Ovary (tissue), 3 donors: ENCODE data around the gene RECK.

Source experiments
- CTCF ChIP-seq, 3 donors: fragments of 450-650 bp in 2 of 3; fragments of 200-600 bp in 1 of 3; IDR thresholded peaks; one replicate each; pipeline versions ENCODE4 v1.5.1 to v1.8.0; 2016 to 2022; ENCODE audit warnings: antibody characterized with exemption in 3 of 3, mild to moderate bottlenecking in 1 of 3
- EP300 ChIP-seq: sonication (generic); formaldehyde crosslinking; IDR thresholded peaks from one replicate; pipeline ENCODE4 v1.6.1; 2017; ENCODE audit warnings: antibody characterized with exemption
- POLR2A ChIP-seq: fragments of 450-650 bp; IDR thresholded peaks from one replicate; pipeline ENCODE4 v1.6.1; 2017; ENCODE audit warnings: antibody characterized with exemption, mild to moderate bottlenecking, moderate library complexity
- donor health status: DM: no; HTN: no; CAD: no.

GRCh38 chr9:36145970-36146369, 109.3 kb downstream of the RECK start:
- TF ChIP-seq CTCF (IDR thresholded peaks at IDR 0.05) (no peak), EP300 (no peak), POLR2A (no peak)
